ENCODE results near the gene PTGIR. TPM values are rescaled to one million over a fixed set of nuclear protein-coding genes. Genes with fewer than 3 reads are reported as not detected.

PTGIR gene
- total and polyA plus RNA-seq, 5 donors from 2014 or later: 0.31 to 16.8 (median 8.6) TPM

- DNase-seq (no peak), ATAC-seq (ENCODE audit: low read depth in 2 of 2) (no peak)
- Mint-ChIP-seq H3K4me3 (peak overlapping the region in 3 of 4 donors; percentile 16 to 60 (median 23)), H3K27me3 (no peaks in the 10 kb centered on the region), H3K36me3 (peaks cover 4% of the 10 kb centered on the region), H3K9me3 (peaks cover 0 to 2% (median 0%) of the 10 kb centered on the region in 7 donors), H3K27ac (peak overlapping the region in 2 of 3 donors; percentile 22 to 58), H3K4me1 (peaks cover 0 to 42% (median 11%) of the 10 kb centered on the region in 4 donors)
- H3K27ac ChIP-seq (ENCODE audit: insufficient read depth, low read length, poor library complexity, severe bottlenecking): no peak overlapping the region
- H3K27me3 ChIP-seq (ENCODE audit: control insufficient read depth, insufficient read depth, low read length): no peaks in the 10 kb centered on the region
- no peaks in the 10 kb centered on the region for H3K36me3 ChIP-seq (ENCODE audit: control insufficient read depth, insufficient read depth, low read length)
- no peaks in the 10 kb centered on the region for H3K9me3 ChIP-seq (ENCODE audit: control insufficient read depth in 2 of 2, low read length in 2 of 2)
- H3K4me1 ChIP-seq (ENCODE audit: control insufficient read depth, insufficient read depth, low read length, poor library complexity, severe bottlenecking): peaks cover 10% of the 10 kb centered on the region
- H3K4me3 ChIP-seq (ENCODE audit: low read depth, low read length): no peak overlapping the region
These were observed 51.0 kb downstream of the PTGIR start for GRCh38 chr19:46573679-46574498.

GRCh38 chr19:46571495-46571894 lies 53.4 kb downstream of the PTGIR start:
- H3K4me3 Mint-ChIP-seq: no peak overlapping the region
- Histone ChIP-seq H3K27me3 (ENCODE audit: control insufficient read depth, insufficient read depth, low read length) (no peaks in the 10 kb centered on the region), H3K9me3 (ENCODE audit: control insufficient read depth in 2 of 2, low read length in 2 of 2) (no peaks in the 10 kb centered on the region), H3K4me3 (ENCODE audit: low read depth, low read length) (no peak overlapping the region), H3K27ac (ENCODE audit: insufficient read depth, low read length, poor library complexity, severe bottlenecking) (no peak overlapping the region), H3K4me1 (ENCODE audit: control insufficient read depth, insufficient read depth, low read length, poor library complexity, severe bottlenecking) (peaks cover 10% of the 10 kb centered on the region), H3K36me3 (ENCODE audit: control insufficient read depth, insufficient read depth, low read length) (no peaks in the 10 kb centered on the region)
- H3K4me1 Mint-ChIP-seq: peaks cover 0 to 31% (median 11%) of the 10 kb centered on the region in 4 donors
- no peaks in the 10 kb centered on the region for H3K27me3 Mint-ChIP-seq
- H3K9me3 Mint-ChIP-seq: peaks cover 0 to 2% (median 0%) of the 10 kb centered on the region in 7 donors
- no peak for ATAC-seq (ENCODE audit: low read depth in 2 of 2)
- peak in 1 of 3 donors; percentile 63 for DNase-seq
- H3K36me3 Mint-ChIP-seq: peaks cover 4% of the 10 kb centered on the region
- H3K27ac Mint-ChIP-seq: no peak overlapping the region

Other genes starting within 250 kb of the PTGIR start
- gene CCDC8, start 211.5 kb downstream of the PTGIR start, total RNA-seq: not detected
- not detected for gene CCDC8, start 211.5 kb downstream of the PTGIR start, polyA plus RNA-seq
- not detected for gene PNMA8C, start 196.2 kb downstream of the PTGIR start, total RNA-seq
- gene PNMA8C, start 196.2 kb downstream of the PTGIR start, polyA plus RNA-seq: not detected
- gene PNMA8A, start 153.5 kb downstream of the PTGIR start, total RNA-seq: not detected
- under 1 TPM in 1 of 4 donors, not detected in 3; 0.05 TPM for gene PNMA8A, start 153.5 kb downstream of the PTGIR start, polyA plus RNA-seq
- gene PNMA8B, start 129.2 kb downstream of the PTGIR start, total RNA-seq: not detected
- under 1 TPM in 3 of 4 donors, not detected in 1; 0.57 to 0.80 (median 0.62) TPM for gene PNMA8B, start 129.2 kb downstream of the PTGIR start, polyA plus RNA-seq
- 286 TPM for gene CALM3, start 23.8 kb downstream of the PTGIR start, total RNA-seq
- gene CALM3, start 23.8 kb downstream of the PTGIR start, polyA plus RNA-seq: 100 to 1,000 TPM; 207 to 361 (median 286) TPM
- gene GNG8, start 11.1 kb upstream of the PTGIR start, total RNA-seq: not detected
- 10 to 100 TPM in 1 of 4 donors, 1 to 10 TPM in 2, not detected in 1; 6.8 to 15.7 (median 8.6) TPM for gene GNG8, start 11.1 kb upstream of the PTGIR start, polyA plus RNA-seq
- not detected for gene DACT3, start 36.1 kb upstream of the PTGIR start, total RNA-seq
- not detected for gene DACT3, start 36.1 kb upstream of the PTGIR start, polyA plus RNA-seq
- 171 TPM for gene PRKD2, start 92.0 kb upstream of the PTGIR start, total RNA-seq
- gene PRKD2, start 92.0 kb upstream of the PTGIR start, polyA plus RNA-seq: 10 to 100 TPM; 37.0 to 54.5 (median 44.7) TPM
- 18.7 TPM for gene FKRP, start 121.0 kb upstream of the PTGIR start, total RNA-seq
- 1 to 10 TPM; 2.7 to 4.9 (median 3.5) TPM for gene FKRP, start 121.0 kb upstream of the PTGIR start, polyA plus RNA-seq
- gene STRN4, start 121.4 kb upstream of the PTGIR start, total RNA-seq: 121 TPM
- gene STRN4, start 121.4 kb upstream of the PTGIR start, polyA plus RNA-seq: 10 to 100 TPM; 11.9 to 16.7 (median 15.0) TPM
- gene SLC1A5, start 163.5 kb upstream of the PTGIR start, total RNA-seq: 23.9 TPM
- gene SLC1A5, start 163.5 kb upstream of the PTGIR start, polyA plus RNA-seq: 10 to 100 TPM; 23.6 to 28.8 (median 27.2) TPM
- 41.5 TPM for gene AP2S1, start 225.8 kb upstream of the PTGIR start, total RNA-seq
- gene AP2S1, start 225.8 kb upstream of the PTGIR start, polyA plus RNA-seq: 10 to 100 TPM; 61.3 to 90.1 (median 75.3) TPM
- gene ARHGAP35, start 235.9 kb upstream of the PTGIR start, total RNA-seq: 47.7 TPM
- gene ARHGAP35, start 235.9 kb upstream of the PTGIR start, polyA plus RNA-seq: 1 to 10 TPM; 3.4 to 4.7 (median 4.2) TPM